IPS-18c (cell line): ENCODE results near the gene LRRC59.
"Not testable (repeated sequence)": the region's sequence is repeated elsewhere in the genome, so short reads cannot be mapped to it uniquely, and the experiment has no call there.

Experiments used
- H3K4me3 ChIP-seq: 2 replicates; pipeline ENCODE4 v1.7.0; 2013; ENCODE audit warnings: low read depth, mild to moderate bottlenecking, low read length, moderate library complexity; ENCODE audit not compliant: insufficient read depth
- H3K9me3 ChIP-seq: one replicate; pipeline ENCODE4 v1.6.1; 2013; ENCODE audit warnings: mild to moderate bottlenecking, low read length, moderate library complexity; ENCODE audit not compliant: control insufficient read depth, insufficient read depth

Gene LRRC59

DNA sequence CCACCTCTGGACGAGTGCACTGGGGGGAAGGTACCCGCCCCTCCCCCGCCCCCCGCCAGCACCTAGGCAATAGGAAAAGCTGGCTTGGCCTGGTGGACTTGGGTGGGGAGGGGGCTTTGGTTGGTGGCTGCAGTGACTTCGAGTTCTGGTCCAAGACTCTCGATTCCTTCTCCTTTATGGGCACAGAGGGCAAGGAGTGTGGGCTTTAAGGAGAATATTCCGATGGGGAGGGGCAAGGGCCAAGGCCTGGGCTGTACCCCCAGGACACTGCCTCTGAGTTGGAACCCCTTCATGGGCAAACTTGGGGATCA, 29.1 kb upstream of the LRRC59 start:
- Histone ChIP-seq H3K4me3 (peak overlapping the region; percentile 62), H3K9me3 (peaks cover 2% of the 10 kb centered on the region)

DNA sequence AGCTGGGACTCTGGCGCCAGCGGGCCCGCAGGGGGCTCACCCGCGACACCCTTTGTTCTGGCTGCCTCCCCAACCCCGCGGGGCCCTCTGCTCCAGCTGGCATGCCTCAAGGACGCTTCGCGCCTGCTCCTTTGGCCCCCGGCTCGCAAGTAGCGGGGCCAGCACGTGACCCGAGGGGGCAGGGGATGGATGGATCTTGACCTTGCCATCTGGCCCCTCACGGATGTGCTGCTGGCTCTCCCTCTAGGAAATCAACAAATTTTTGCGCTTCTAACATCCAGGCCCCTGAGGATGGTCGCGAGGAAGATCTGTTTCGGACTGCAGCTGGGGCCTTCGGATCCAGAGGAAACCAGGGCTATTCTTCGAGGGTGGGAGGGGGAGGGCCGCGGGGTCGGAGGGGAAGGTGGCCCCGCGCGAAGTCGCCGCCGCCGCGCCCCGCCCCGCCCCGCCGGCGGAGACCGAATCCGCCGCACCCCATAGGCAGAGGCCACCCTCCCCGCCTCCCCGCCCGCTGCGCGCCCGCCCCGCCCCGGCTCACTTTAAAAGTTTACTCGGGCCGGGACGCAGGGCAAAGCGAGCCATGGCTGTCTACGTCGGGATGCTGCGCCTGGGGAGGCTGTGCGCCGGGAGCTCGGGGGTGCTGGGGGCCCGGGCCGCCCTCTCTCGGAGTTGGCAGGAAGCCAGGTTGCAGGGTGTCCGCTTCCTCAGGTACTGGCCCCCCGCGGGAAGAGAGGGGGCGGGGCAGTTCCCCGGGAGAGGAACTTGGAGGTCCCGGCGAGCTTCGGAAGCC, 28.6 kb upstream of the LRRC59 start, which contains the start of gene ACSF2:
Gene ACSF2, plus strand, starts transcription at position 537 of the 790 bp plus-strand sequence. Its CDS starts 44 bp downstream, at position 581.
- Histone ChIP-seq H3K4me3 (peak within 1 kb of the TSS; percentile 62), H3K9me3 (peaks cover 2% of the 10 kb centered on the region)

DNA sequence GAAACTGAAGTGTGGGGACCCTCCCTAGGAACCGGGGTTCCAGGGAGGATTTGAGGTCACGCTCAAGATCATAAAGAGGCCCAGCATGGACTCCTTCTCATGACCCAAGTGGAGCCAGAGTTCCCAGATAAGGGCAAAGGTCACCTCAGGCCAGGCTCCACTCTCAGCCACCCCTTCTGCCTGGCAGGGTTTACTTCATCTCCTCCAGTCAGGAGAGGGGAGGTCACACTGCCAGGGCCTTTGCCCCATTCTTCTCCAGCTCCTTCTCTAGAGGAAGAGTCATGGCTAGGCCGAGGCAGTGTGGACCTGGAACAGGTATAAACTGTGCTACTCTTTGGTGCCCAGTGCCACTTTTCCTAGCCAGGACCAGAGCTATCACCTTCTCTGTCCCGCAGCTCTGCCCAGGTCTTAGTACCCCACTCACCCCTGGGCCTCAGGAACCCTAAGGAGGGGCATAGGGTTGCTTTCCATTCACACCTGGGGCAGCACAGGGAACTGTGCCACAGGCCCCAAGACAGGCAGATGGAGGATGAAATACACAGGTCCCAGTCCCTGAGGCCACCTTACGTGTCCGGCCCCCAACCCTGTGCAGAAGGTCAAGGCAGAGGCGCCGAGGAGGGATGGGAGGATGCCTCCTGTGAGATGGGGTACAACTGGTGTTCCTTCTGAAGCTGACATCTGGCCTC, 27.8 kb upstream of the LRRC59 start:
- Histone ChIP-seq H3K4me3 (peak overlapping the region; percentile 62), H3K9me3 (peaks cover 2% of the 10 kb centered on the region)

DNA sequence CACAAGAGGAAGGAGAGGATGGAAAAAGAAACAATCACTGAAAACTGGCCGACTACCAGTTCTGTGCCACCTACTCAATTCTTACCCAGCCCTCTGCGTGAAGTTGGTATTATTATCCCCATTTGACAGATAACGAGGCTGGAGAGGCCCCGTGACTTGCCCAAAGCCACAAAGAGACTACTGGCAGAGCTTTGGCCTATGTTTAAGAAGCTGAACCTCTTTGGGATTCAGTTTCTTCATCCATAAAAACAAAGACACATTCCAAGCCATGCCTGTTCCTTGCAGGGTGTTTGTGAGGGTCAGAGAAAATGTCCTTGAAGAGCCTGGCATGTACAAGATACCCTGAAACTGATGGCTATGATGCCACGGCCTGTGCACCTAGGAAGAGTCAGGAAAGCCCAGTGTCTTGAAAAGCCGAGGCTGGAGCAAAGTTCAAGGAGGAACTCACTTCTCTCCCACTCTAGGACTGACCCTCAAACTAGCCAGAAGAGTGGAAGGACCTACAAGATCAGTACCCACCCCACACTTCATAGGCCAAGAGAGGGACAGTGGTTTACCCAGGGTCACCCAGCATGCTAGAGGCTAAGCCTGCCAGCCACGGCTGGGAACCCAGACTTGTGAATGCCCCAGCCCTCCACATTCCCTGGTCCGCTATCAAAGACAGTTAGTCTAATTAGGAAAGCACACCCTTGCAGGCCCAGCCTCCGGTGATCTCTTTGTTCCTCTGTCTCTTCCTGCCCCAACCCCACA, 27.1 kb upstream of the LRRC59 start:
- Histone ChIP-seq H3K9me3 (peaks cover 3% of the 10 kb centered on the region), H3K4me3 (no peak overlapping the region)

DNA sequence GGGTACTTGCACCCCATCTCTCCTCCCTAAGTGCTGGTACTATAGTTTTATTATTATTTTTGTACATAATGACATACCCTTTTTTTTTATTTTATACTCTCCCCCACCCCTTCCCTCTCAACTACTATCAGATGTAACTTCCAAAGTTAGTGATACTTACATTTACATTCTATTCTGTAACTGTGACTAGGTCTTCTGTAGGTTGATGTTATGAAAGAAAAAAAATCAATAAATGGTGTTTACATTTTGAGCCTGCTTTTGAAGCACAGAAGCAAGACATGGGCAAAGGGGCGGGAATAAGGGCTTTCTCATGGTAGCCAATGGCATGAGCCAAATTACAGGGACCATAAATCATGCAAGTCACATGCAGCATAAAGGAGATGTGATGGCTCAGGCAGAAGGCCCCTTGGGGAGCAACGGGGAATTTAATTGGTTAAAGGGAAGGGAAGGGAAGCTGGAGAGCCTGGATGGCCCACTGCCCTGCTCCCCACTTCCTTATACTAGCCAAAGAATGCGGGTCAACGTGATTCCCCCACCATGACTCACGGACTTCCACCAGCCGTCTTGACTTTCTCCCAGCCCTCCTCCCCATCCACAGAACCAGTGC, 26.3 kb upstream of the LRRC59 start:
- H3K9me3 ChIP-seq: peaks cover 6% of the 10 kb centered on the region
- no peak overlapping the region for H3K4me3 ChIP-seq

DNA sequence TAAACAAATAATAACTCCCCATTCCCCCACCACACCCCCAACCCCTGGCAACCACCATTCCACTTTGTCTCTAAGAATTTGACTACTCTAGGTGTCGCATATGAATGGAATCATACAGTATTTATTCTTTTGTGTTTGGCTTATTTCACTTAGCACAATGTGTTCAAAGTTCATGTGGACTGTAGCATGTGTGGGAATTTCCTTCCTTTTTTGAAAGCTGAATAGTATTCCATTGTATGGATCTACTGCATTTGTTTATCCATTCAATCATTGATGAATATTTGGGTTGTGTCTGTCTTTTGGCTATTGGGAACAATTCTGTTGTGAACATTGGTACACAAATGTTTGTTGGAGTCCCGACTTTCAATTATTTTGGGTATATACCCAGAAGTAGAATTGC, 25.4 kb upstream of the LRRC59 start:
- Histone ChIP-seq H3K4me3 (no peak overlapping the region), H3K9me3 (peaks cover 6% of the 10 kb centered on the region)

DNA sequence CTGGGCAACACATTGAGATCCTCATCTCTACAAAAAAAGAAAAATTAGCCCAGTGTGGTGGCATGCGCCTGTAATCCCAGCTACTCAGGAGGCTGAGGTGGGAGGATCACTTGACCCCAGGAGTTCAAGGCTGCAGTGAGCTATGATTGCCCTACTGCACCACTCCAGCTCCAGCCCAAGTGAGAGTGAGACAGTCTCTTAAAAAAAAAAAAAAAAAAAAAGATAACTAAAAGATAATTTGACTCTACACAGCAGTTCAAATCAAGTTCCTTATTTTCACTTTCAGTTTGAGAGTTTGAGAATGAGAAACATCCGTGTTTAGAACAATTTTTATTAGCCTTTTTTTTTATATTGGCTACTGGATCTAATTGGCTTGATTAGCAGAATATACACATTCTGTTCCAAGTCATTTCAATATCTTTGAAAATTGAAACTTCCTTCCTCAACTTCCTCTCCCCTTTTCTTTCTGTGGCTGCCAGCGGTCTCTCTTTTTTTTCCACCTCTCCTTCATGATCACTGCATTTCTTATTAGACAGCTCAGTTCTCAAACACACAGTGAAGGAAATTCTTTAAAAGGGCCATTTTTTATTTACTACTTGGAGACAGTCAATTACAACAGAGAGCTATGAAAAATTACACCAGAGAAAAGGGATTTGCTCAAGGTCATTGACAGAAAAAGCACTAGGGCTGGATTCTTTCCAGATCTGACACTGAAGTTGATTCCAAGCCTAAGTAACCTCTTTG, 24.2 kb upstream of the LRRC59 start:
- H3K9me3 ChIP-seq: peaks cover 6% of the 10 kb centered on the region
- H3K4me3 ChIP-seq: no peak overlapping the region

DNA sequence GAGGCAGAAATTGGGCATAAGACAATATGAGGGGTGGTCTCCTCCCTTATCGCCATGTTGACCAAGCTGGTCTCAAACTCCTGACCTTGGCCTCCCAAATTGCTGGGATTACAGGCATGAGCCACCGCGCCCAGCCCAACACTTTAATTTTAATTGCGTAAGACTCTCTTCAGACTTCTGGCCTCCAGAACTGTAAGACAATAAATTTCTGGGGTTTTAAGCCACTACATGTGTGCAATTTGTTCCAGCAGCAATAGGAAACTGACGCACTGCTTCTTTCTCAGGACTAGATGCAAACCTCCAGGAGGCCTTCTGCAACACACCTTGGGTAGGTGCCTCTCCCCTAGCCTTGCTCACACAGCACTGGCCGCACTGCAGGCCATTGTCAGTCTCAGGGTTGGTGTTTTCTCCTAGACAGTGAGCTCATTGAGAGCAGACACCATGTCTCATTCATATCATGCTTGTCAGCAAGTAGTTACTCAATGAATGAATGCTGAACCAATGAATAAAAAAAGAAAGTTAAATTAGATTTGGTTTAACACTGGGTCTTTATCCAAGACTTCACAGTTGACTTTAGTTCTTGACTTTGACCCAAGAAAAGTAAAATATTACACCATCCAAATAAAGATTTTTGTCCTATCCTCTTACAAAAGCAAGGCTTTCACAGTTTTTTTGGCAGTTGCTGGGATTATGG, 23.2 kb upstream of the LRRC59 start:
- H3K4me3 ChIP-seq: no peak overlapping the region
- H3K9me3 ChIP-seq: peaks cover 4% of the 10 kb centered on the region

DNA sequence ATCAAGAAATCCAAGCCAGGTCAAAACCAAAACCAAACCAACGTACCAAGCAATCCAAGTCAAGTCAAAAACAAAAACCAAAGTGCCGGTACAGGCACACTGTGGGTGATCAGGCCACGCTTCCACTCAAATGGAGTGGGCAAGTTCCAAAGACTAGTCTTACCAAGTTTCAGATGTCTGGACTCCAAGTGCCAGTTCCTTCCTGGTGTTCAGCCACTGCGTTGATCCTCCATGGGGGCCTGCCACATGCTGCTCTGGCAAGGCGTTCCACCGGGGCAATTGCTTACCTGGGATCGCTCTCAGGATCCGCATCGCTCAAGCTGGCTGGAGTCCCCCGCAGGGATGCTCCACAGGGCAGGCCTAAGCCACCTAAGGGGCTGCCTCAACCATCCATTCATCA, 22.3 kb upstream of the LRRC59 start:
- H3K9me3 ChIP-seq, H3K4me3 ChIP-seq: not testable (repeated sequence)

DNA sequence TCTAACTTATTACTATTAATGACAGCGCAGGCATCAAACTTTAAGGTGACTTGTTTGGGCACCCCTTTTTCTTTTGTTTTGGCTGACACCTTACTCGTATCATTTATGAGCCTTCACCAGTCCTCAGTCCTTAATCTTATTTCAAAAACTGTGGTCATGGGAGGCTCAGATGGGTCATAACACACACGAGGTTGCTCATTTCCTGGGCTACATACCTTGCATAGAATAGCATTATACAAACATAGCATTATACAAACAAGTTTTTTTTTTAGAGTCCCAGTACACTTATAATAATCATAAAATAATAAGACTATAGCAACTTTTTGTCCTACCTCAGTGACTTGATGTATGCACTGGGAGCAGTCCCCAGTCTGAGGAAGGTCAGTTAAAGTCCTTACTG, 17.5 kb upstream of the LRRC59 start:
- H3K4me3 ChIP-seq: no peak overlapping the region

DNA sequence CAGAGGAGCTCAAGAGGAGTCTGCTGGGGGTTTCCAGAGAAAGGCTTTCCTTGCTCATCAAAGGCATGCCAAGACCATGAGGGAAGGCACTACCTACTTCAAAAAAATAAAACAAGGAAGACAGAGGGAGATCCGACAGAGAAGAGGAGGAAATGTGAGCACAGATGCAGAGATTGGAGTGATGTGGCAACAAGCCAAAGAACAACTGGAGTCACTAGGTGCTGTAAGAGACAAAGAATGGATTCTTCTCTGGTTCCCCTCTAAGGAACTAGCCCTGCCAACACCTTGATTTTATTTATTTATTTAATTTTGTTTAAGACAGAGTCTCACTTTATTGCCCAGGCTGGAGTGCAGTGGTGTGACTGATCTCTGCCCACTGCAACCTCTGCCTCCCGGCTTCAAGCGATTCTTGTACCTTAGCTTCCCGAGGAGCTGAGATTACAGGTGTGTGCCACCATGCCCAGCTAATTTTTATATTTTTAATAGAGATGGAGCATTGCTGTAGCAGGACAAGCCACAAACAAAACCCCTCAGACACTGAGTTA, 14.9 kb upstream of the LRRC59 start:
- Histone ChIP-seq H3K4me3 (no peak overlapping the region), H3K9me3 (peaks cover 3% of the 10 kb centered on the region)

More for the DNA sequence above, 17.5 kb upstream of the LRRC59 start:
- H3K9me3 ChIP-seq: peaks cover 6% of the 10 kb centered on the region

DNA sequence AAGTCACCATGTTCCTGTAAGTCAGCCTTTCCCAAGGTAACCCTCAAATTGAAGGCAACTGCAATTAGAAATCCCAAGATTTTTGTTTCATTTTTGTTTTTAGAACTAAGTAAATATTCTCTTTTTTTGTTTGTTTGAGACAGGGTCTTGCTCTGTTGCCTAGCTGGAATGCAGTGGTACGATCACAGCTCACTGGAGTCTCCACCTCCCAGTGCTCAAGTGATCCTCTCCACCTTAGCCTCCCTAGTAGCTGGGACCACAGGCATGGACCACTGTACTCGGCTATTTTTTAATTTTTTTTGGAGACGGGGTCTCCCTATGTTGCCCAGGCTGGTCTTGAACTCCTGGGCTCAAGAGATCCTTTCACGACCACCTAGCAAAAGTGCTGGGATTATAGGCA, 10.6 kb upstream of the LRRC59 start:
- Histone ChIP-seq H3K4me3 (no peak overlapping the region; the same call in 1 of the 2 replicates), H3K9me3 (peaks cover 3% of the 10 kb centered on the region)

DNA sequence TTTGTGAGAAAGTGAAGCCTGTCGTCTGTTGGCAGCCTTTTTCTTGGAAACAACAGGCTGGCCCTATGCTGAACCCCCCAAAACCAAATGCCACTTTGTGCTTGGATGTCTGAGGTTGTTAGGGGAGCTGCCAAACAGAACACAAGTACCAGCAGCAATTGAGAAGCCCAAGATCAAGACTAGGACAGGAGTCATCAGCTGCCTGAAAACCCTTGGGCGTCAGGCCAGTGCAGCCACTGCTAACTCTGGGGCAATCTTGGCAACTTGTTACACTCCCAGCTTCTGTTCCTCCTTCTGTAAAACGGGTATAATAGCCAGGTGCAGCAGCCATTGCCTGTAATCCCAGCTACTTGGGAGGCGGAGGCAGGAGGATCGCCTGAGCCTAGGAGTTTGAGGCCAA, 9.3 kb upstream of the LRRC59 start:
- no peaks in the 10 kb centered on the region for H3K9me3 ChIP-seq
- H3K4me3 ChIP-seq: no peak overlapping the region

DNA sequence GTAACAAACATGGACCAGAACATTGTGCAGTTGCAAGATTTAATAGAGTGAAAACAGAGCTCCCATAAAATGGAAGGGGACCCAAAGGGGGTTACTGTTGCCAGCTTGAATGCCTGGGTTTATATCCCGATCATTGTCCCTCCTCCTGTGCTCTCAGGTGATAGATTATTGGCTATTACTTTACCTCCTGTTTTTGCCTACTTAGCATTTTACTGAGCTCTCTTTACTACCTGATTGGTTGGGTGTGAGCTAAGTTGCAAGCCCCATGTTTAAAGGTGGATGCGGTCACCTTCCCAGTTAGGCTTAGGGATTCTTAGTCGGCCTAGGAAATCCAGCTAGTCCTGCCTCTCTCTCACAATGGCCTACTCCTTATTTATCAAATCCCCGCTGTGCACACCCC, 8.0 kb upstream of the LRRC59 start:
- not testable (repeated sequence) for H3K4me3 ChIP-seq, H3K9me3 ChIP-seq

DNA sequence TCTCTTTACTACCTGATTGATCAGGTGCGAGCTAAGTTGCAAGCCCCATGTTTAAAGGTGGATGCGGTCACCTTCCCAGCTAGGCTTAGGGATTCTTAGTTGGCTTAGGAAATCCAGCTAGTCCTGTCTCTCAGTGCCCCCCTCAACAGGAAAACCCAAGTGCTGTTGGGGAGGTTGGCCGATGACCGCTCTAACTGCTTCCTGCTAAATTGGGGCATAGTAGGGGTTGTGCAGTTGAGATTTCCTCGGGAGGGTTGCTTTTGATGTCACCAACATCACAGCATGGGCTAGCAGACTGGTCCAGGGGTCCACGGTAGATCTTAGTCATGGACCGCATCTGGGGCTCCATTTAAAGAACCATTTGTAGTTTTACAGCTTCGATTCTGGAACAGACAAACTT, 2.3 kb upstream of the LRRC59 start:
- not testable (repeated sequence) for H3K4me3 ChIP-seq, H3K9me3 ChIP-seq

DNA sequence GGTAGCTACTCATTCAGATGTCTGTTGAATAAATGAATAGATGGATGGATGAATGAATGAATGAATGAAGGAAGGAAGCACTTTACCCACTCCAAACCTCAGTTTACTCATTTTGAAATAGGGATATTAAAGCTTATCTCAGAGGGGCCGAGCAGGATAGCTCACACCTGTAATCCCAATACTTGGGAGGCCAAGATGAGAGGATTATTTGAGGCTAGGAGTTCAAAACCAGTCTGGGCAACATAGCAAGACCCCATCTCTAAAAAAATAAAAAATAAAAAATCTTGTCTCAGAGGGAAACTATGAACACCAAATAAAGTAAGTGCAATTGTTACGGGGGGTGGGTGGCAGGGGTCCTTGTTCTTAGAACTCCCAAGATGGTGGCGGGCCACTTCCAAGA, 1.3 kb upstream of the LRRC59 start:
- H3K9me3 ChIP-seq, H3K4me3 ChIP-seq: not testable (repeated sequence)
